Testis (tissue), 3 donors: ENCODE data around the gene GJB2. TPM values are rescaled to one million over a fixed set of nuclear protein-coding genes. Genes with fewer than 3 reads are reported as not detected.

Experiments used
- DNase-seq: peaks from one replicate; pipeline ENCODE4 v3.0.0-alpha.2; 2019
- H3K27ac ChIP-seq, 2 donors: fragments of 200-600 bp; sonication (generic); one replicate each; pipeline ENCODE4 v1.5.1; 2019
- H3K27me3 ChIP-seq: fragments of 200-600 bp; sonication (generic); one replicate; pipeline ENCODE4 v1.5.1; 2019
- H3K36me3 ChIP-seq: fragments of 200-600 bp; sonication (generic); one replicate; pipeline ENCODE4 v1.5.1; 2017; ENCODE audit warnings: low read depth; ENCODE audit errors: missing control alignments
- H3K4me1 ChIP-seq: fragments of 200-600 bp; sonication (generic); one replicate; pipeline ENCODE4 v1.5.1; 2019
- H3K4me3 ChIP-seq, 2 donors: fragments of 200-600 bp; sonication (generic); one replicate each; pipeline ENCODE4 v1.5.1; 2017 to 2019
- H3K9me3 ChIP-seq: fragments of 200-600 bp; sonication (generic); one replicate; pipeline ENCODE4 v1.5.1; 2017
- POLR2A ChIP-seq: fragments of 450-650 bp; IDR thresholded peaks from one replicate; pipeline ENCODE4 v1.6.1; 2017; ENCODE audit warnings: antibody characterized with exemption, mild to moderate bottlenecking, moderate library complexity
- WGBS, 2 donors: methylation state at CpG; one replicate each; pipeline ENCODE4 v1.1.5; 2018; 5-methylcytosine and 5-hydroxymethylcytosine counted together
- intact Hi-C: fragments of 100-400 bp; cut with DNase I; formaldehyde crosslinking; loops from one replicate; pipeline ENCODE4 v1.15.1; 2023; ENCODE audit warnings: low total_unique reads
- polyA plus RNA-seq: library from polyadenylated mRNA; stranded (reverse); fragments of 350-450 nt; fragmentation: Illumina TruSeq; extraction: RNeasy Lipid Tissue Mini Kit (QIAGEN cat#74804); gene quantifications from one replicate; pipeline ENCODE4 v1.2.3, GENCODE V29; 2014; ENCODE audit warnings: low read depth, low replicate concordance; ENCODE audit not compliant: insufficient read depth
- total RNA-seq, 2 donors: library from RNA; depleted of rRNA; stranded (reverse); fragments of >200 nt; gene quantifications; one replicate each; pipeline ENCODE4 v1.2.3, GENCODE V29; 2016
- TF ChIP-seq, protein P1 (sequence below), 3 experiments: fragments of 450-650 bp in 2 of 3; fragments of 200-600 bp in 1 of 3; sonication (generic) in 1 of 3; IDR thresholded peaks; one replicate each; pipeline ENCODE4 v1.5.1; 2016 to 2019; ENCODE audit warnings: antibody characterized with exemption in 3 of 3, mild to moderate bottlenecking in 2 of 3, moderate library complexity in 1 of 3

Gene GJB2
- total and polyA plus RNA-seq, 3 donors from 2014 or later = 2.5 to 3.1 (median 2.9) TPM

DNA sequence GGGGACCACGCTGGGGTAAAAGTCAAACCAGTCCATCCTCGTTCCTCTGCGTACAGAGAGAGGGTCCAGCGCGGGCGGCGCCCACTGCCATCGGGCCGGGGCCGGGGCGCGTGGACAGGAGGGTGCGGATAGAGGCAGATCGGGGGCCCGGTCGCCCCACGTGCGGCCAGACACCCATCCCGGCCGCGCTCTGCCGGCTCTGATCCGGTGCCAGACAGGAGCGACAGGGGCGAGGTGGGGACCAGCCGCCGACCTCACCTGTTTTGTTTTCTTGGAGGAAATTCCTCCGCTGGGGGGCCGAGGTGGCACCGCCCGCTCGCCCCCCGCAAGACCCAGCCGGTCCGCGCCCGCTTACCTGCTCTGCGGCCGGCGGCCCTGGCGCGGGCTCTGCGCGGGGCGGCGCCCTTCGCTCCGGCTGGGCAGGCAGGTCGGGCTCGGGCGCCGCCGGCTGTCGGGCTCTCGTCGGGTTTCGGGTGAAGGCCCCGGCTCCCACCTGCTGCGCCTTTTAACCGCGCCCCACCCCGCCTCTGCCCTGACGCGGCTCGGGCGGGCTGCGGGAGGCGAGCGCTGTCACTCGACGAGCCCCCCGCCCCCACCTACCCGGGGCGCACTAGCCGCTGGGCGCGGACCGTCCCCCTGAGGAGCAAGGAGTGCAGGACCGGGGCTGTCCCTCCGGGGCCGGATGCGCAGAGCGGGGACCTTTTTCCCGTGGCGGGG lies 39.3 kb upstream of the GJB2 start, which contains the start of gene GJB6:
Gene GJB6, minus strand, starts transcription at position 481 of the 717 bp plus-strand sequence. CDS start 8,839 bp downstream, outside the sequence.
- no peaks in the 10 kb centered on the region for H3K9me3 ChIP-seq
- H3K36me3 ChIP-seq = no peaks in the 10 kb centered on the region
- no peaks in the 10 kb centered on the region for H3K4me1 ChIP-seq
- no peak for DNase-seq
- no peaks in the 10 kb centered on the region for H3K27me3 ChIP-seq
- H3K27ac ChIP-seq = no peak within 1 kb of the TSS
- WGBS, 2 donors = 0 to 4% methylated on average over 15 to 67 of the region's 85 CpGs
- intact Hi-C loops = no loop called here
- TF ChIP-seq, protein P1, sequence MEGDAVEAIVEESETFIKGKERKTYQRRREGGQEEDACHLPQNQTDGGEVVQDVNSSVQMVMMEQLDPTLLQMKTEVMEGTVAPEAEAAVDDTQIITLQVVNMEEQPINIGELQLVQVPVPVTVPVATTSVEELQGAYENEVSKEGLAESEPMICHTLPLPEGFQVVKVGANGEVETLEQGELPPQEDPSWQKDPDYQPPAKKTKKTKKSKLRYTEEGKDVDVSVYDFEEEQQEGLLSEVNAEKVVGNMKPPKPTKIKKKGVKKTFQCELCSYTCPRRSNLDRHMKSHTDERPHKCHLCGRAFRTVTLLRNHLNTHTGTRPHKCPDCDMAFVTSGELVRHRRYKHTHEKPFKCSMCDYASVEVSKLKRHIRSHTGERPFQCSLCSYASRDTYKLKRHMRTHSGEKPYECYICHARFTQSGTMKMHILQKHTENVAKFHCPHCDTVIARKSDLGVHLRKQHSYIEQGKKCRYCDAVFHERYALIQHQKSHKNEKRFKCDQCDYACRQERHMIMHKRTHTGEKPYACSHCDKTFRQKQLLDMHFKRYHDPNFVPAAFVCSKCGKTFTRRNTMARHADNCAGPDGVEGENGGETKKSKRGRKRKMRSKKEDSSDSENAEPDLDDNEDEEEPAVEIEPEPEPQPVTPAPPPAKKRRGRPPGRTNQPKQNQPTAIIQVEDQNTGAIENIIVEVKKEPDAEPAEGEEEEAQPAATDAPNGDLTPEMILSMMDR (IDR thresholded peaks at IDR 0.05) = no peak
- TF ChIP-seq POLR2A = no peak
- peak within 1 kb of the TSS; percentile 24 to 41 for H3K4me3 ChIP-seq

DNA sequence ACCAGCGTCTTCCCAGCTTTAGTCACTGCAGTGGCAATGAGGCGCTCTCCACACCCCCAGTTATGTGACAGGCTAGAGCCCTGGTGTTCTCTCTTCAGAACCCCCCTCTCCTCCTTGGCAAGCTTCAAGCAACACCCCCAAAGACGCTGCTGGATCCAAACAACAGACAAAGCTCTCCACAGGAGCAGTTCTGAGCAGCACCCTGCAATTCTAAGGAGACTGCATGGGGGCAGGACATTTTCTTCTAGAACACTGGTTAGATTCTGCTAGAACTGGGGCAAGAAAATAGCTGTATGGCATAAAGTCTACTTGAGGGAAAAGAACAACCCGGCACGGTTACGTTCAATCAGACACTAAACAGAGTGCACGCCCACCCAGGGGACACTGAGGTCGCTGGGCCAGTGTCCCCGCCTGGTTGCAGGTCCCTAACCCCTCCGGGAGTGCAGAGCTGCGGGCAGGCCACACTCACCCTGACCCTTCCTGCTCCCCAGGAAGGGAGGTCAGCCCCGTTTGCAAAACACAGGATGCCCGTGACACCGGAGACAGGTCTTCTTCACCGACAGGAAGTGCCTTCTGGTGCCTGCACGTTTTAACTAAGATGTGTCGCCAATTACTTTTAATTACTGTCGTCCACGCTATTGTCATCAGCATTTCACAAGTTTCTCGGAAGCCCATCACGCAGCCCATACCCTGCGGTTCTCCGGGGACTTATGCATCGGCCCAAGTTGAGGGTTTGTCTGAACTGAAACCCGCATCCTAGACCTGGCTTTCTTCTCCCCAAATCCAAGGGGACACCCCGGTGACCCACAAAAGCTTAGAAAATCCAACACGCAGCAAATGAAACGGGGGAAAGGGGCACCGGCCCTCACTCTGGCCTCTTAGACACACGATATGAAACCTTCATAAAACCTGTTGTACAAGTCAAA lies 38.4 kb upstream of the GJB2 start:
- no peak for TF ChIP-seq POLR2A
- TF ChIP-seq, protein P1 (IDR thresholded peaks at IDR 0.05) = no peak
- H3K27me3 ChIP-seq = no peaks in the 10 kb centered on the region
- DNase-seq = no peak

DNA sequence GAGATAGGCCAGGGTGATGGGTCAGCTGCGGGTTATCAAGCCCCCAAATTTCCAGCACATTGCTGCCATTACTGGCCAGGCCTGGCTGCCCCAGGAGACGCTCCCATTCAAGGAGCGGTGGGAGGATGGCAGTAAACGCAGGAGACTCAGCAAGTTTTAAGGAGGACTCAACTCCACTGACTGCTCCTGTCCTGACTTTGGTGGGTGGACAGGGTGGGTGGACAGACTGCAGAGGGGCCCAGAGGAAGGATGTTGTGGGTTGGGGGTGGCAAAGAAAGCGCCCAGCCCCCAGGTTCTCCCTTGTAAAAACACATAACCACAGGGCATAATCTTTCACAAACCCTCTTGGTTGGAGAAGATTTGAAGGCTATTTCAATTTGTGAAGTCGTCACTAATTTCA lies 35.0 kb upstream of the GJB2 start:
- H3K4me1 ChIP-seq = no peaks in the 10 kb centered on the region
- DNase-seq = no peak
- no peak overlapping the region for H3K27ac ChIP-seq
- intact Hi-C loops = no loop called here
- TF ChIP-seq, protein P1 (IDR thresholded peaks at IDR 0.05) = no peak
- TF ChIP-seq POLR2A = no peak
- H3K4me3 ChIP-seq = no peak overlapping the region
- H3K27me3 ChIP-seq = no peaks in the 10 kb centered on the region
- H3K9me3 ChIP-seq = no peaks in the 10 kb centered on the region
- no peaks in the 10 kb centered on the region for H3K36me3 ChIP-seq
- WGBS, 2 donors = 49 to 69% methylated on average over 4 to 6 of the region's 6 CpGs

More for the DNA sequence above, 38.4 kb upstream of the GJB2 start:
- Histone ChIP-seq H3K27ac (no peak overlapping the region), H3K4me1 (no peaks in the 10 kb centered on the region), H3K36me3 (no peaks in the 10 kb centered on the region), H3K9me3 (no peaks in the 10 kb centered on the region), H3K4me3 (peak overlapping the region; percentile 24 to 41)
- intact Hi-C loops = no loop called here
- WGBS, 2 donors = 19 to 24% methylated on average over 23 to 30 of the region's 30 CpGs

DNA sequence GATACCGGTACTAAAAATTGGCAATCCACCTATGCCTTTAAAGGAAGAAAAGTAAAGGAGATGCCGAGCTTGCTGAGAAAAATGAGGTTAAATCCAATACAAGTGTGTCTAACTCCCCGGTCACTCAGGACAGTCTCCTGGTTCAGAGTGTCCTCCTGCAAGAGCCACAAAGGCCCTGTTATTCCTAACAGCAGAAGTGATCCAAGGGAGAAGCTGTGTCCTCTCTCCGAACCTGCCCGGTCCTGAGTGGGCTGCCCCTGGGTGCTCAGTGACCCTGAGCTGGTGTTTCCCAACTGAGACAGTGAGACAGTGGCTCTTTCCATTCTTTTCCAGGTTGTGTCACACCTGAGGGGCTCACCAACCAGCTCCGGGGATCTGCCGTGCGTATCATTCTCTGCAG lies 34.5 kb upstream of the GJB2 start:
- no peaks in the 10 kb centered on the region for H3K27me3 ChIP-seq
- 84 to 91% methylated on average over 3 to 8 of the region's 8 CpGs for WGBS, 2 donors
- H3K27ac ChIP-seq = no peak overlapping the region
- intact Hi-C loops = no loop called here
- no peak for DNase-seq
- H3K36me3 ChIP-seq = no peaks in the 10 kb centered on the region
- no peak overlapping the region for H3K4me3 ChIP-seq
- H3K9me3 ChIP-seq = no peaks in the 10 kb centered on the region
- H3K4me1 ChIP-seq = no peaks in the 10 kb centered on the region
- no peak for TF ChIP-seq POLR2A
- TF ChIP-seq, protein P1 (IDR thresholded peaks at IDR 0.05) = no peak
